ENCODE data around the gene ATF3. TPM values are rescaled to one million over a fixed set of nuclear protein-coding genes. Genes with fewer than 3 reads are reported as not detected.

Gene ATF3
- total and polyA plus RNA-seq, 2 of the 4 experiments (the other 2 are of a cell fraction) = 9.9 to 12.3 TPM

DNA sequence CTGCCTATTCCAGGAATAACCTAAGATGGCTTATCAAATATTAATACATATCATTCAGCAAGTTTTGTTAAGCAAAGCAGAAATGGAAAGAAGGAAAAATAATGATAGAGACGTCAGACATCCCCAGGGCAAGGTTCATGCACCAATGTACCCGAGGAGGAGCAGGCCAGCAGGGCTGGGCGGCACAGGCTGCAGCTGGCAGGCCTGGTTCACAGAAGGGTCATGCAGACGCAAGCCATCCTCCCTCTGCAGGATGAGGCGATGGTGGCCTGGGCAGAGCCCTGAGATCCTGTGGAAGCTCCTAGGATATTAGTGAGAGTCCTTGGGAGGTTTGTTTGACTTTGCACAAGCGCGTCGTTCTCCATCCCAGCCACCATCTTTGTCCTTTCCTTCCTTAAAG, 61.0 kb downstream of the ATF3 start:
- no peak overlapping the region; a peak in 1 of 4 replicates for H4K8ac ChIP-seq (ENCODE audit: low read depth in 2 of 2, low read length in 2 of 2)
- BruUV-seq (replicated peaks) = no TSS peak
- H2BK120ac ChIP-seq (ENCODE audit: low read depth, low read length) = no peak overlapping the region
- dilution Hi-C loops (cut with HindIII; ENCODE audit: low sequenced_read_pairs, unreplicated experiment) = no loop called here
- H2AK9ac ChIP-seq (replicated peaks; ENCODE audit: low read depth, low read length, poor library complexity) = no peak overlapping the region
- no peak overlapping the region for H2AFZ ChIP-seq (replicated peaks; ENCODE audit: low read length, poor library complexity)
- no peak overlapping the region for H3K4ac ChIP-seq (ENCODE audit: low read depth, low read length)
- H4K20me1 ChIP-seq (ENCODE audit: insufficient read depth, low read length) = peaks cover 7% of the 10 kb centered on the region; the same call in 1 of the 2 replicates
- peak overlapping the region; percentile 12; the same call in 1 of the 2 replicates for H2BK20ac ChIP-seq (ENCODE audit: low read depth, low read length)
- ATAC-seq (ENCODE audit: low read depth) (no peak), DNase-seq (no peak)
- intact Hi-C loops (cut with micrococcal nuclease) = no loop called here
- H3K9ac ChIP-seq (ENCODE audit: low read depth, low read length) = no peak overlapping the region
- in situ Hi-C loops (cut with MboI; ENCODE audit: low sequenced_read_pairs) = loop anchor here (10.0 to 25.0 kb wide), 2 partner anchors 115 to 318 kb away; no protein-coding TSS in a partner anchor
- no peak overlapping the region for H3K4me3 ChIP-seq (ENCODE audit: insufficient read depth, low read depth, low read length)
- H2BK5ac ChIP-seq (ENCODE audit: low read depth, low read length, poor library complexity, severe bottlenecking) = no peak overlapping the region
- TF ChIP-seq CEBPB (IDR thresholded peaks at IDR 0.05; ENCODE audit: low read depth, low read length) (no peak), RFX5 (IDR thresholded peaks at IDR 0.05; ENCODE audit: low read depth, low read length) (no peak), MAZ (IDR thresholded peaks at IDR 0.05; ENCODE audit: borderline replicate concordance, low read depth, low read length) (no peak), FOS (IDR thresholded peaks at IDR 0.05; ENCODE audit: low read depth, low read length) (no peak), MXI1 (IDR thresholded peaks at IDR 0.05; ENCODE audit: borderline replicate concordance, low read depth, low read length) (no peak), RAD21 (IDR thresholded peaks at IDR 0.05; ENCODE audit: low read length) (no peak)
- TF ChIP-seq, protein P1, sequence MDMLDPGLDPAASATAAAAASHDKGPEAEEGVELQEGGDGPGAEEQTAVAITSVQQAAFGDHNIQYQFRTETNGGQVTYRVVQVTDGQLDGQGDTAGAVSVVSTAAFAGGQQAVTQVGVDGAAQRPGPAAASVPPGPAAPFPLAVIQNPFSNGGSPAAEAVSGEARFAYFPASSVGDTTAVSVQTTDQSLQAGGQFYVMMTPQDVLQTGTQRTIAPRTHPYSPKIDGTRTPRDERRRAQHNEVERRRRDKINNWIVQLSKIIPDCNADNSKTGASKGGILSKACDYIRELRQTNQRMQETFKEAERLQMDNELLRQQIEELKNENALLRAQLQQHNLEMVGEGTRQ (IDR thresholded peaks at IDR 0.05; ENCODE audit: low read depth, low read length) = no peak
- H3K4me2 ChIP-seq (ENCODE audit: low read depth, low read length) = no peak overlapping the region
- H4K91ac ChIP-seq (ENCODE audit: insufficient read depth, low read depth, low read length) = no peak overlapping the region
- no peak overlapping the region for H3K56ac ChIP-seq (ENCODE audit: extremely low read depth, insufficient read depth, low read length)
- ChIA-PET POLR2A (ENCODE audit: unreplicated experiment) (no interaction called here), CTCF (no interaction called here)
- H3K18ac ChIP-seq (ENCODE audit: low read depth, low read length) = no peak overlapping the region
- H3K9me3 ChIP-seq (ENCODE audit: control insufficient read depth, insufficient read depth, low read length) = no peaks in the 10 kb centered on the region
- 74% methylated on average over 3 of the region's 8 CpGs; no CpG with 5 or more reads in 1 of the 2 experiments for WGBS, 2 experiments (ENCODE audit: extremely low coverage in 2 of 2, insufficient read length in 1 of 2)
- no peaks in the 10 kb centered on the region for H3K79me1 ChIP-seq (ENCODE audit: low read depth in 1 of 2, low read length in 2 of 2)
- peaks cover 15% of the 10 kb centered on the region for H3K4me1 ChIP-seq (ENCODE audit: control insufficient read depth, insufficient read depth, low read length)
- H2AK5ac ChIP-seq (ENCODE audit: low read depth, low read length) = peak overlapping the region; percentile 71; the same call in 1 of the 2 replicates
- H3K27ac ChIP-seq (ENCODE audit: insufficient read depth, low read length) = no peak overlapping the region
- no peak overlapping the region for H3K14ac ChIP-seq (replicated peaks; ENCODE audit: low read depth, low read length)
- H3K9me1 ChIP-seq (ENCODE audit: insufficient read depth, low read length) = peaks cover 13% of the 10 kb centered on the region; the same call in 1 of the 2 replicates
- no peak overlapping the region for H3K23ac ChIP-seq (ENCODE audit: low read depth, low read length)
- no peak overlapping the region for H2BK15ac ChIP-seq (ENCODE audit: low read depth, low read length)
- H3K36me3 ChIP-seq (ENCODE audit: control insufficient read depth, insufficient read depth, low read length) = no peaks in the 10 kb centered on the region
- no peak overlapping the region for H4K5ac ChIP-seq (ENCODE audit: low read depth, low read length)
- H3K27me3 ChIP-seq (ENCODE audit: control insufficient read depth, insufficient read depth, low read length) = no peaks in the 10 kb centered on the region
